HG02840 (cell line): Measurements from ENCODE around the gene JUP.

Experiments used
- ATAC-seq: cut with Tn5 transposase; IDR thresholded peaks from one replicate; pipeline ENCODE4 v1.9.1; 2021; ENCODE audit warnings: mild to moderate bottlenecking, moderate library complexity, moderate number of reproducible peaks; ENCODE audit not compliant: unreplicated experiment, low FRiP score

Gene JUP

DNA sequence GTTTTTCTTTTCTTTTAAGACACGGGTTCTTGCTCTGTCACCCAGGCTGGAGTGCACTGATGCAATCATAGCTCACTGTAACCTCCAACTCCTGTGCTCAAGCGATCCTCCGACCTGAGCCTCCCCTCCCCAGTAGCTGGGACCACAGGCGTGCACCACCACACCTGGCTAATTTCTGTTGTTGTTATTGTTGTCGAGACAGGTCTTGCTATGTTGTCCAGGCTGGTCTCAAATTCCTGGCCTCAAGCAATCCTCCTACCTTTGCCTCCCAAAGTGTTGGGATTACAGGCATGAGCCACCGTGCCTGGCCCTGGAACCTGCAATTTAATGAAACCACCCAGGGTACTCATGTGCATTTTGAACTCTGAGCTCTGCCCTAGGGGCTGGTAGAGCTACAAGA, 24.1 kb downstream of the JUP start:
- ATAC-seq = no peak

DNA sequence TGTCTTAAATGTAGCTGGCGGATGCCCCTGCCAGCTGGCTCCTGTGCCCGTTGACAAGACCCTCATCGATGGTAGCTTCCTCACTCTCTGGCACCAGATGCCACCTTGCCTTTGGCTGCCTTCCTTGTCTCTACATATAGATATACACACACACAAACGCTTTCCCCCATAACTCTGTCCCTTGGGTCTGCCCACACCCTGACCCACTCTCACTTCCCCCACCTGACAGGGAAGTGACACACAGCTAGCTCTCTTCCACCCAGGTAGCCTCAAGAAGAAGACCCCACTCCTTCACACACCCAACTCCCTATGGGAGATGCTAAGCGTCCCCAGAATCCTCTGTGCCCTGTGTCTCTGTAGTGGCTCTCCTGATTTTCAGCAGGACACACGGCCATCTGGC, 25.6 kb downstream of the JUP start:
- no peak for ATAC-seq

DNA sequence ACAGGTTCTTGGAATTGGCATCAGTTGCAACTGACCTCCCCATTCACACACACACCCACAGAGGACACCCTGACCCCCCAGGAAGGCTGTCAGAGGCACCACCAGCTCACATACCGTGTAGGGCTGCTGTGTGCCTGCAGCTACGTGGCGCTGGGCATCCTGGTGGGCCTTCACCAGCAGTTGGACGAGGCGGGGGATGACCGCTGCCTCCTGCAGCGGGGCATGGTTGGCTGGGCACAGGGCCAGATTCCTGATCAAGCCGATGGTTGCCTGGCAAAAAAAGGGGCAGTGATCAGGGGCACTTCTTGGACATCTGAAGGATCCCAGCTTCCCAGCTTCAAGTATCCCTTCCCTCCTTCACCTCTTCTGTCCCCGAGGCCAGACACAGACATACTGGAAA, 27.9 kb downstream of the JUP start:
- no peak for ATAC-seq

DNA sequence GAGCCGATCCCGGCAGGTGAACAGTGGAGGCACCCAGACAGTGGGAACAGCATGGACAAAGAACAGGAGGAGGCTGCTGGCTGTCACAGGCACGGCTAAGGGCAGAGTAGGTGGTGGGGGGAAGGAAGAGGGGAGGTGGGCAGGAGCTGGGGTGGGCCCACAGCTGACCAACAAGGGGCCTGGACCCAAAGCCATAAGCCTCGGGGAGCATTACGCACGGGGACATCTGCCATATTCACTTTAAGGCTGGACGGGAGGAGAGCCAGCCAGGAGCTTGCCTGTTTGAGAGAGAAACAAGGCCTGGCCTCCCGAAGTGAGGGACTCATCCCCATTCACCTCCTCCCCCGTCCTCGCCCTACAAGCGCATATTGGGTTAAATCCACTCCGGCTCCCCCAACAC, 32.4 kb downstream of the JUP start:
- no peak for ATAC-seq

DNA sequence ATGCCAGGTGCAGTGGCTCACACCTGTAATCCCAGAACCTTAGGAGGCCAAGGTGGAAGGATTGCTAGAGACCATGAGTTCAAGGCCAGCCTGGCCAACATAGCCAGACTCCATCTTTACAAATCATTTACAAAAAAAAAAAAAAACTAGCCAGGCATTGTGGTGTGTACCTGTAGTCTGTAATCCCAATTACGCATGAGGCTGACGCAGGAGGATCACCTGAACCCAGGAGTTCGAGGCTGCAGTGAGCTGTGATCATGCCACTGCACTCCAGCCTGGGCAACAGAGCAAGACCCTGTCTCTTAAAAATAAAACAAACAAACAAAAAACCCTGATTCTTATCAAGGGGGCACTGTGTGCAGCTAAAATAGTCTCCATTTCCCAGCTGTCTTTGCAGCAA, 35.2 kb downstream of the JUP start:
- ATAC-seq = no peak

DNA sequence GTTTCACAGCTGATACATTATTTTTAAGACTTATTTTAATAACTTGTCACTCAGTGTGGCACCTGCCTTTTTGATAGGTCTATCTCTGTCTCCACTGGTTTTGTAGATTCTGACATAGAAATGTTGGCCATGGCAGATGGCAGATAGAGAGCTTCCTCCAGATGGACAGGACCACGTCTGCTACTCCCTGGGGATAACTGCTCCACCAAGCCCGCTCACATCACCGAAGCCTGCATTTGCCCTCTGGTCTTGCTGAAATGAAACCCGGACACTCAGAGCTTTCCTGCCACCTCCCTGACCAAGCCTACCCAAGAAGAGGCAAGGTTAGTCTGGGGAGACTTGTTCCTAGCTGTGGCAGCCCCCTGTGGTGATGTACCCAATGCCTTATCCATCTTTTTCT, 35.6 kb downstream of the JUP start:
- no peak for ATAC-seq

DNA sequence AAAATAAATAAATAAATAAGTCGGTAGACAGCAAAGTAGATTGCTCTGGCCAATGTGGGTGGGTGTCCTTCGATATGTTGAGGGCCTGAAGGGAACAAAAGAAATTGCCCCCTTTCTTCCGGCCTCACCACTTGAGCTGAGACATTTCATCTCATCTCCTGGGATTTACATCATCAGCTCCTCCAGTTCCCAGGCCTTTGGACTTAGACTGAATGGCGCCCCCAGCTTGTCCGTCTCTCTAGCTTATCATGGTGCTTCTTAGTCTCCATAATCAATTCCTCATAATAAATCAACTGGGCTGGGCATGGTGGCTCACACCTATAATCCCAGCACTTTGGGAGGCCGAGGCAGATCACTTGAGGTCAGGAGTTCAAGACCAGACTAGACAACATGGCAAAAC, 38.2 kb downstream of the JUP start:
- ATAC-seq = no peak

DNA sequence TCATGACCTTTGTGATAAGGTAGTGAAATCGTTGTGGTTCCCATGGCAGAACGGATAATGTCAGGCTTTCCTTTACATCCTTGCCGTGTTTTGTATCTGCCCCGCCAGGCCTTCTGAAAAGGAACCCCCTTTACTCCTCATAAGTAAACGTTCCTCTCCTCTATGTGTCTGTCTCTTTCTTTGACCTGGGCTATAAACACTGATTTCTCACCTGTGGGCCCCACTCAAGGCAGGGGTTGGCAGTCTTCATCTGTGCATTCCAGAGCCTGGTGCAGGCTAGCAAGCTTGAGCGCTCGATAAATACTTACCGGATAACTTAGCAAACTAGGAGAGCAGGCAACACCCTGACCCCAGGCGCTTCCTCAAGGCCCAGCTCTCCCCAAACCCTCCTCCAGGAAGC, 44.8 kb downstream of the JUP start:
- no peak for ATAC-seq

DNA sequence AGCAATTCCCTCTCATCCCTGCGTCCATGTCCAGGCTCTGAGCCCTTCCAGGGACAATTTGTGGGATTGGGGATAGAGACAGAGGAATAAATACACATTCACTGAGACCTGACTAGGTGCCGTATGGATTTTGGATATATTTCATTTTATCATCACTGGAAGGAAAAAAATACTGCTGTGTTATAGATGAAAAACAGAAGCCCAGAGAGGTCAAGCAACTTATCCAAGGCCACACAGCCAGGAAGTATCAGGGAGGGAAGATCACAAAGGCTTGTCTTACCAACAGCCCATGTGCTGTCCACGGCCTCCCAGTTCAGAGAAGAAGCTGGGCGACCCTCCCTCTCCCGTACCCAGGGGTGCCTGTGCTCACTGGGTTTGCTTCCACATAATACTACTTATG, 46.0 kb downstream of the JUP start:
- ATAC-seq = no peak

DNA sequence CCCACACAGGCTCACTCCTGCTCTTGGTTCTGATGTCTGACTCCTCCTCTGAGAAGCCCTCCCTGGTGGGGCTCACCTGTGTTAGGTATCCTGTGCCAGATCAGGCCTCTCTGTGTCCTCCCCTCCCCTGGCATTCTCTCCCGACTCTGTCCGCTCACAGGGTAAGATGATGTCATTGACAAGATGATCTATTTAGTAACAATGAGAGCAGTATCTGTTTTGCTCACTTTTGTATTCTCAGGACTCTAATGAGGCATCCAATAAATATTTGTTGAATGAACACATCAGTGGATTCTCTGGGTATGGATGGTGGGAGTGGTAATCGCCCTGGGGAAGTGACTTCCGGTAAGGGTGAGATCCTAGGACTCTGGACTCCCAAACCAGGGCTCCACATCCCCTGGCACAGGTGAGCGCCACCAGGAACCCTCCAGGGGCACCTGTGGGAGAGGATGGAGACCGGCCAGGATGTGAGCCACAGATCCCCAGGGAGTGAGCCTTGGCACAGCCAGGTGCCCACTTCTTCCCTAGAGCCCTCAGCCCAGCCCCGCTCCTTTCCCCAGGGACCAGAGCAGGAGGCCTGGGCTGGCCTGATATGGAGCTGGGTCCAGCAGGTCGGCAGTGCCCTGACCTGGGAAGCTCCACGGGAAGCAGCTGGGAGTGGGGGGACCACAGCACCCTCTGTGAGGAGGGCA, 46.7 kb downstream of the JUP start:
- no peak for ATAC-seq

DNA sequence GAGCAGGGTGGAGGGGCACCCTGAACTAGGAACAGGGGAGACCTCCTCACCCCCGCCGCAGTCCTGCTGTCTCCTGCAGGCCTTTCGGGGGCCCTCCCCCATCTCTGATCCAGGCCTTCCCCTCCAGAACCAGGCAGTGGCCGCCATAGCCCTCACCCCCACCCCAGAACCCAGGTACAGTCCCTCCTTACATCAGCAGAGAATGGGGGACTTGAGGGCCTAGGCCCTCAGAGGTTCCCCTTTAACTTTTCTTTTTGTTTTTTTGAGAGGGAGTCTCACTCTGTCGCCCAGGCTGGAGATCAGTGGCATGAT, 47.8 kb downstream of the JUP start:
- no peak for ATAC-seq

DNA sequence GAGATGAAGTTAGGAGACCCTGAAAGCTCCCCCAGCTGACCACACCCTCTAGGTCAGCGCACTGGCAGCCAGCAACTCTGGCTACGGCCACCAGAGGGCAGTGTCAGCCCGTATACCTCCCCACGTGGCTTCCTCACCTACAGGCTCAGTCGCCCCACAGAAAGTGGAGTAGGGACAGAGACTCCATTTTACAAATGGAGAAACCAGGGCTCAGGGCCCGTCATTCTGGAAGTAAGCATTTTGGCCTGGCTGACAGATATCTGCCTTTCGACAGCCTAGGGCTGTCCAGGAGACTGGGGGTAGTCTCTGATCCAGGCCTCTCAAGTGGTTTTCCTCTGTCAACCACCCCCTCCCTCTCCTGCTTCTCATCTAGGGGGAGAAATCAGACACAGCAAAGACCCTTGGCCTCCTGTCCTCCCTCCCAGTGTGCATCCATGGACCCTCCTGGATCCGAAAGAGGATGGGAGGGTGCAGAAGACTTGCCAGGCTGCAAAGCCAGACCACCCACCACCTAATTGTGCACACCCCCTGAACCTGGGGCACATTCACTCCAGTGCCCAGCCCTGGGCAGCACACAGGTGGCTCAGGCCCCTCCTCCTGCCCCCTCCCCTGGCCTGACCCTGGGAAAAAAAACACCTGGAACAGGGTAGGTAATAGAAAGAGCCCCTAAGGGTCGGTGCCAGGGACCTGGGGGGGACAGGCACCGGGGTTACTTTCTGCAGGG, 48.3 kb downstream of the JUP start:
- ATAC-seq = no peak

DNA sequence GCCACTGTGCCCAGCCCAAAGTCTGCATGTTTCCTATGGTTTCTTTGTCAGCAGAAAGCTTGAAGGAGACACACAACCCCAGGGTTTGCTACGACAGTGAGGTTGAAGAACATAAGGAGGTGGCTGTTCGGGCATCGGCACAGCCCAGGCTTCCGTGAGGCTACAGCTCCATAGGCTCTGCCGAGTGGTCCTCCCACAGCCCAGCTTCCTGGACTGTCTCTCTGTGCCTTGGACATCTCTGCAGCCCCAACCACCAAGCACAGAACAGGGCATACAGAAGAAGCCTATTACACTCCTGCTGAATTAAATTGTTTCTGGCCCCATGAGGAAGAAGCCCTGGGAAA, 48.9 kb downstream of the JUP start:
- ATAC-seq = no peak

DNA sequence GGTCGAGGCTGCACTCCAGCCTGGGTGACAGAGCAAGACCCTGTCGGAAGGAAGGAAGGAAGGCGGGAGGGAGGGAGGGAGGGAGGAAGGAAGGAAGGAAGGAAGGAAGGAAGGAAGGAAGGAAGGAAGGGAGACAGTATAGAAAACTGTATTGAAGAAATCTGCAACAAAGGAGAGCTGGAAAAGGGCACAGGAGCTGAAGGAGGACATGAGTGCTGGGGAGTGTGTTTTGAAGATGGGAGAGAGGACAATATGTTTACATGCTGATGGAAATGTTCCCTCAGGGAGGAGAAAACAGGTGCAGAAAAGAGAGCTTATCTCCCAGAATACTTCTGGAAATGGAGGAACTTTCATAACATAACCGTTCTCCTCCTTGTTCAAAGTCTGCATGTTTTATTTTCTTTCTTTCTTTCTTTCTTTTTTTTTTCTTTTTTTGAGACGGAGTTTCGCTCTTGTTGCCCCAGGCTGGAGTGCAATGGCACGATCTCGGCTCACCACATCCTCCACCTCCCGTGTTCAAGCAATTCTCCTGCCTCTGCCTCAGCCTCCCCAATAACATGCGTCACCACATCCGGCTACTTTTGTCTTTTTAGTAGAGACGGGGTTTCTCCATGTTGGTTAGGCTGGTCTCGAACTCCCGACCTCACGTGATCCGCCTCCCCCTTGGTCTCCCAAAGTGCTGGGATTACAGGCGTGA, 49.4 kb downstream of the JUP start:
- ATAC-seq = no peak

DNA sequence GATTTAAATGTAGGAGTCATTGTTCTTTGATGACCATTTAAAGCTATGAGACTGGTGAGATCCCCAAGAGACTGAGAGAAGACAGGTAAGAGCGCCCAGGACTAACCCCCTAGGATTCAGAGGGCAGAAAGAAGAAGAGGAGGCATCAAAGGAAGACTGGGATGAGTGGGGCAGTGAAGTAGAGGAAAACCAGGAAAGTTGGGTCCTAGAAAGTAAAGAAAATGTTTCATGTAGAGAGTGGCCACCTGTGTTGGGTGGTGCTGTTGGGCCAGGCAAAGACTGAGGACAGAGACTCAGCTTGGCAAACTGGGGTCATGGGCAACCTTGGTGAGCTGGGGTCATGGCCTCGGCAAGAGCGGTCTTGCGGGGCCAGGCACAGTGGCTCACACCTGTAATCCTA, 50.8 kb downstream of the JUP start:
- no peak for ATAC-seq

DNA sequence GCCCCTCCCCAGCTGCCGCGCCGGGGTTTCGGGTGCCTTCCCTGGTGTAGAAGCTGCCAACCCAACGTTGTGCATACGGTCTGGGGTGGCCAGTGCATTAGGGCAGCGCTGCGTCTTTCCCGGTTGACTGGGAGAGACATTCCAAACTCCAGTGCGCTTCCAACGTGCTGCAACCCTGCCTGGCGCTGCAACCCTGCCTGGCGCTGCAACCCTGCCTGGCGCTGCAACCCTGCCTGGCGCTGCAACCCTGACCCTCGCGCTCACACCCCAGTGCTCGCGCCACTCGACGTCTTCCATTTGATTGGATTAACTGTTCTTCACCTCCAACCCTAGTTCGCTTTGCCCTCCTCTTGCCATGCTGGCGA, 51.6 kb downstream of the JUP start:
- no peak for ATAC-seq

DNA sequence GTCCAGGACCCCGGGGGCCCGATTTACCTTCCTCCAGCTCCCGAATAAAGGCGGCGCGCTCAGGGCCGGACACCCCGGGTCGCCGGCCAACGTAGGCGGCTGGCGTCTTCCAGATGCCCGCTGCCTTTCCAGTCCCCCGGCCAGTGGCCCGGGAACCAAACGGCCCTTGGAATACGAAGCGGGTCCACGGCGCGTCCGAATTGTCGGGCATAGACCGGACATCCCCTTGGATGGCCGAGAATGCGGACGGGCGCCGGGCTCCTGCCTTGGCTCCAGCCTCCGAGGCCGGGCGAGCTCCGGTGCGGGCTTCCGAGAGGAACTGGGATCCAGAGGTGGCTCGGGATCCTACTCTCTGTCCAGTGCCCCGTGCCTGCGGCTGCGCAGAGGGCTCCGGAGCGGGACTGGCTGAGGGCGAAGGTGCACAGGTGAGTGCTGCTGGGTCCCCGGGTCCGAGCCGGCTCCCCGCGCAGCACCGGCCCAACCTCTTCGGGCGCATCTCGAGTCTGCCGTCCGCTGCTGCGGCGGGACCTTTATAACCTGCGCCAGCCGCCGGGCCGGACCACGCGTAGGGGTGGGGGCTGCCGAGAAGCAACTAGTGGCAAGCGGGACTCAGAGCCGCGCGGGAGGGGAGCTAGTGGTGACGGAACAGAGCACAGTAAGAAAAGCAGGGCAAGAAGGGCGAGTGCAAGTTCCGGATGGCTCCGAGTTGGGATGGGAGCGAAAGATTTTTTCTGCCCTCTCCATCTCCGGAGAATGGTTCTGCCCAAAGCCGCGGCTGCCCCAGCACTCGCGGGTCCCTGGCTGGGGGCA, 52.2 kb downstream of the JUP start, which contains the start of gene HAP1:
HAP1 (minus strand) TSS at position 505 of the 810 bp plus-strand sequence; CDS start at position 496, 9 bp downstream.
- ATAC-seq = no peak

DNA sequence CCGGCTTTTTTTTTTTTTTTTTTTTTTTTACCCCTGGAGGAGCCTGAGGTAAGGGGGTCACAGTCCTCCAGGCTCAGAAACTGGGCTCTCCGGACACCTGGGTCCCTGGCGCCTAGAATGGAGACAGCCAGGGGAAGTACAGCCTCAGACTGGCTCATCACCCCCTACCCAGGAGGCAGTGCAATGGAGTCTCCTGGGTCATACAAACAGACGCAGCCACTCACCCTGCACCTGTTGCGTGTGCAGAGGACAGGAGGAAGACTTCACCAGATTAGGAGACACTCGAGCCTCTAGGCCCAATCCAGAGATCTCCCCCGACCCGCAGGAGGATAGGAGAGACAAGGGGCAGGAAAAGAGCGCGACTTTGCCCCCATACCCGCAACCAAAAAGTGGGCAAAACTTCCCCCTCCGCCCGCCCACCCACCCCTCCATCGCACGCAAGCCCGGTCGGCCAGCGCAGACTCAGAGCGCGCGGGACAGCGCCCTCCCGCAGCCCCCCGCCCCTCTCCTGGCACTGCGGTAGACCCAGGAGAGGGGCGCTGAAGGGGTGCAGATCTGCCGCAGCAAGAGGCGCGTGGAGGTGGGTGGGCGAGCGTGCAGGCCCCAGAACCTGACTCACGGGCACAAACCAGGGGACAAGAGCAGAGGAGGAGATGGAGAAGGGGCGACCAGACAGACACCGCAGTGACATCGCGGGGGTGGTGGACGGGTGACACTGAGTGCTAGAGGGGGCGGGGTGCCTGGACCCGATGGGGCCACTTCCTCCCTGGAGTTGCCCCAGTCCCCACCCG, 53.0 kb downstream of the JUP start:
- no peak for ATAC-seq

DNA sequence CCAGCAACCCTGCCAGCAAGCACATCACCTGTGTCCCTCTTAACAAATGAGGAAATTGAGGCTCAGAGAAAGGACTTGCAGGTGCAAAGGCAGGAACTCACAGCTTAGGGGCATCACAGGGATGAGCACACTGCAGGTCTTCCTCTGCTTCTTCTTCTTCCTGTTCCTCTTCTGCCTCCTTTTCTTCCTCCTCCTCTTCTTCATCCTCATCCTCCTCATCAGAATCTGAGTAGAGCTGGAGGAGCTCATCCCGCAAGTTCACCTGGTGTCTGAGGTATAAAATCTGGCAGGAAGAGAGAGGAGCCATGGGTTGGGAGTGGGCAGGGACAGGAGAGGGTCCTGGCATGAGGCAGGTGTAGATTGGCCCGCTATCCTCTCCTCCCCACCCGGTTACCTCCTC, 54.7 kb downstream of the JUP start:
- no peak for ATAC-seq

DNA sequence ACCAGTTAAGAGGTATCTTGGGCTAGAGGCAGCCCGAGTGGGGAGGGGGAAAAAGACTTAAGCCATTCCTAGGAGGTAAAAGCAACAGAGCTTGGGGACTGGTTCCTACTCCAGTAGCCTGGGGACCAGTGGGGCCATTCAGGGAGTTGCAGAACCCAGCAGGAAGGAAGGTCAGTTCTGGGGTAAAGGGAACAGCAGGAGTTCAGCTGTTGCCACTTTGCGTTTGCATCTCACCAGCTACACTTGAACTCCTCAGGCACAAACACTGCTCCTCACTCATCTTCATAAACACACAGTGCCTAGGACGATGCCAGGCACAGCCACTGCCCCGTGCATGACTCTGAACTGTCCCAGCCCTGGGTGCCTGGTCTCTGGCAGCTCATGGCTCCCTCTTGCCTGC, 56.0 kb downstream of the JUP start:
- no peak for ATAC-seq
